ENCODE data around the gene DHX32. TPM values are rescaled to one million over a fixed set of nuclear protein-coding genes. Genes with fewer than 3 reads are reported as not detected.
"Not testable (repeated sequence)": the region's sequence is repeated elsewhere in the genome, so short reads cannot be mapped to it uniquely, and the experiment has no call there.

Gene DHX32
- total and polyA plus RNA-seq, 3 donors from 2014 or later = 42.2 to 64.0 (median 60.2) TPM

- Histone ChIP-seq H3K27me3 (no peaks in the 10 kb centered on the region), H3K27ac (no peak overlapping the region), H3K4me3 (no peak overlapping the region), H3K36me3 (ENCODE audit: low read depth, missing control alignments) (no peaks in the 10 kb centered on the region), H3K4me1 (no peaks in the 10 kb centered on the region), H3K9me3 (no peaks in the 10 kb centered on the region)
- intact Hi-C loops (cut with DNase I; ENCODE audit: low total_unique reads) = no loop called here
- TF ChIP-seq POLR2A (IDR thresholded peaks at IDR 0.05) = no peak
- TF ChIP-seq, protein P1, sequence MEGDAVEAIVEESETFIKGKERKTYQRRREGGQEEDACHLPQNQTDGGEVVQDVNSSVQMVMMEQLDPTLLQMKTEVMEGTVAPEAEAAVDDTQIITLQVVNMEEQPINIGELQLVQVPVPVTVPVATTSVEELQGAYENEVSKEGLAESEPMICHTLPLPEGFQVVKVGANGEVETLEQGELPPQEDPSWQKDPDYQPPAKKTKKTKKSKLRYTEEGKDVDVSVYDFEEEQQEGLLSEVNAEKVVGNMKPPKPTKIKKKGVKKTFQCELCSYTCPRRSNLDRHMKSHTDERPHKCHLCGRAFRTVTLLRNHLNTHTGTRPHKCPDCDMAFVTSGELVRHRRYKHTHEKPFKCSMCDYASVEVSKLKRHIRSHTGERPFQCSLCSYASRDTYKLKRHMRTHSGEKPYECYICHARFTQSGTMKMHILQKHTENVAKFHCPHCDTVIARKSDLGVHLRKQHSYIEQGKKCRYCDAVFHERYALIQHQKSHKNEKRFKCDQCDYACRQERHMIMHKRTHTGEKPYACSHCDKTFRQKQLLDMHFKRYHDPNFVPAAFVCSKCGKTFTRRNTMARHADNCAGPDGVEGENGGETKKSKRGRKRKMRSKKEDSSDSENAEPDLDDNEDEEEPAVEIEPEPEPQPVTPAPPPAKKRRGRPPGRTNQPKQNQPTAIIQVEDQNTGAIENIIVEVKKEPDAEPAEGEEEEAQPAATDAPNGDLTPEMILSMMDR (IDR thresholded peaks at IDR 0.05) = no peak
- no peak for DNase-seq
- 82 to 83% methylated on average over 5 of the region's 5 CpGs for WGBS, 2 donors
These were observed 44.3 kb upstream of the DHX32 start for GRCh38 chr10:125925262-125925834.

- 94 to 100% methylated on average over 2 of the region's 2 CpGs for WGBS, 2 donors
- H3K4me1 ChIP-seq; H3K4me3 ChIP-seq; H3K36me3 ChIP-seq (ENCODE audit: low read depth, missing control alignments); H3K27ac ChIP-seq; intact Hi-C loops (cut with DNase I; ENCODE audit: low total_unique reads); H3K27me3 ChIP-seq; DNase-seq; H3K9me3 ChIP-seq: not testable (repeated sequence)
These were observed 40.7 kb upstream of the DHX32 start for GRCh38 chr10:125921643-125922306.

DNA sequence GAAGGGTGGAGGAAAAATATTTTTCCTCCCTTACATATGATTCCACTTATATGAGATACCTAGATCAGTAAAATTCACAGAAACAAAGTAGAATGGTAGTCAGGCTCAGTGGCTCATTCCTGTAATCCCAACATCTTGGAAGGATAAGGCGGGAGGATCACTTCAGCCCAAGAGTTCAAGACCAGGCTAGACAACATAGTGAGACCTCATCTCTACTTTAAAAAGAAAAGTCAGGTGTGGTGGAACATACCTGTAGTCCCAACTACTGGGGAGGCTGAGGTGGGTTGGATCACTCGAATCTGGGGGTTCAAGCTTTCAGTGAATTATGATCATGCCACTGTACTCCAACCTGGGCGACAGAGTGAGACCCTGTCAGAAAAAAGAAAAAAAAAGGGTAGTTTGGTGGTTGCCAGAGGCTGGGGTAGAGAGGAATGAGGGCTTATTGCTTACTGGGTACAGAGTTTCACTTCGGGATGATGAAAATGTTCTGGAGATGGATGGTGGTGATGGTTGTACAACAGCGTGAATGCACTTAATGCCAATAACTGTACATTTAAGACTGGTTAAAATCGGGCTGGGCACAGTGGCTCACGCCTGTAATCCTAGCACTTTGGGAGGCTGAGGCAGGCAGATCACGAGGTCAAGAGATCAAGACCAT, 36.7 kb upstream of the DHX32 start:
- WGBS, 2 donors = 75 to 85% methylated on average over 8 of the region's 8 CpGs
- H3K4me3 ChIP-seq; H3K27me3 ChIP-seq; H3K36me3 ChIP-seq (ENCODE audit: low read depth, missing control alignments); DNase-seq; H3K4me1 ChIP-seq; H3K27ac ChIP-seq; H3K9me3 ChIP-seq; intact Hi-C loops (cut with DNase I; ENCODE audit: low total_unique reads): not testable (repeated sequence)

GRCh38 chr10:125916977-125917376, 35.9 kb upstream of the DHX32 start:
- H3K4me1 ChIP-seq = no peaks in the 10 kb centered on the region
- no peak overlapping the region for H3K27ac ChIP-seq
- H3K9me3 ChIP-seq = no peaks in the 10 kb centered on the region
- WGBS, 2 donors = 70 to 80% methylated on average over 3 of the region's 3 CpGs
- no peak for DNase-seq
- intact Hi-C loops (cut with DNase I; ENCODE audit: low total_unique reads) = no loop called here
- TF ChIP-seq, protein P1 (IDR thresholded peaks at IDR 0.05) = no peak
- no peaks in the 10 kb centered on the region for H3K36me3 ChIP-seq (ENCODE audit: low read depth, missing control alignments)
- H3K4me3 ChIP-seq = no peak overlapping the region
- H3K27me3 ChIP-seq = no peaks in the 10 kb centered on the region

- DNase-seq; H3K4me3 ChIP-seq; H3K27ac ChIP-seq; H3K4me1 ChIP-seq; H3K36me3 ChIP-seq (ENCODE audit: low read depth, missing control alignments); H3K9me3 ChIP-seq; H3K27me3 ChIP-seq; intact Hi-C loops (cut with DNase I; ENCODE audit: low total_unique reads): not testable (repeated sequence)
- 68 to 76% methylated on average over 6 of the region's 6 CpGs for WGBS, 2 donors
These were observed 32.2 kb upstream of the DHX32 start for GRCh38 chr10:125913277-125913676.

DNA sequence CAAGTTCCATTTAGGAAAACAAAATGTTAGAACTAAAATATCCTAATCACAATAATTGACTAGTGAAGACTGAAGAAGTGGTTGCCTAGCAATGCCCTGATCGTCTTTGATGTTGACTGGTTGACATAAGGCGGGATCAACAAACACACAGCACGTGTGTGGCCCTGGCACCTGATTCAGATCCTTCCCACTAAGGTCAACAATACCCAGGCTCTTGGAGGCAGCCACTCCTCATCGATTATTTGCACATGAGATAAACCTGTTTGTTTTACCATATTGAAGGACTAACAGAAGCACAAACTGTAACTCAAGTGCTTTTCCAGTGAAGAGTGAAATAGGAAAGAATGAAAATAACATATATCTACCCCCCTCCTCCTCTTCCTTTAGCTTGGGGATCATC, 30.9 kb upstream of the DHX32 start:
- TF ChIP-seq, protein P1 (IDR thresholded peaks at IDR 0.05) = no peak
- TF ChIP-seq POLR2A (IDR thresholded peaks at IDR 0.05) = no peak
- intact Hi-C loops (cut with DNase I; ENCODE audit: low total_unique reads) = no loop called here
- H3K27ac ChIP-seq = no peak overlapping the region
- H3K27me3 ChIP-seq = no peaks in the 10 kb centered on the region
- 83 to 84% methylated on average over 4 of the region's 4 CpGs for WGBS, 2 donors
- no peaks in the 10 kb centered on the region for H3K9me3 ChIP-seq
- no peak overlapping the region for H3K4me3 ChIP-seq
- no peak for DNase-seq
- H3K4me1 ChIP-seq = no peaks in the 10 kb centered on the region
- H3K36me3 ChIP-seq (ENCODE audit: low read depth, missing control alignments) = no peaks in the 10 kb centered on the region
